ENCODE data around the gene MRPL49. TPM values are rescaled to one million over a fixed set of nuclear protein-coding genes. Genes with fewer than 3 reads are reported as not detected.

The MRPL49 gene
- total and polyA plus RNA-seq, 2 of the 13 experiments (the other 11 are each of a cell fraction or from before 2014, with no cell fraction given) = 39.2 to 53.3 TPM

GRCh38 chr11:65121865-65122696, at the start of gene MRPL49, which contains the start of gene FAU (continued):
- no peak for TF ChIP-seq RARA (CRISPR knock-in tag; IDR thresholded peaks at IDR 0.05)
- no peak for TF ChIP-seq MEIS2 (CRISPR knock-in tag; IDR thresholded peaks at IDR 0.05)
- no peak for TF ChIP-seq ZBTB40 (IDR thresholded peaks at IDR 0.05)
- peak; percentile 80; the same call in 1 of the 2 replicates for TF ChIP-seq ZBTB40 (CRISPR knock-in tag; IDR thresholded peaks at IDR 0.05)
- peak; percentile 86 for TF ChIP-seq ZNF263 (CRISPR knock-in tag; IDR thresholded peaks at IDR 0.05)
- peak; percentile 65; the same call in 1 of the 2 replicates for TF ChIP-seq NFYB (CRISPR knock-in tag; IDR thresholded peaks at IDR 0.05)
- no peak for TF ChIP-seq ZSCAN30 (CRISPR knock-in tag; IDR thresholded peaks at IDR 0.05)
- no peak for TF ChIP-seq TOE1 (CRISPR knock-in tag; IDR thresholded peaks at IDR 0.05)
- peak; percentile 95 for TF ChIP-seq SPEN (CRISPR knock-in tag; IDR thresholded peaks at IDR 0.05; ENCODE audit: low read depth)
- peak; percentile 61 for TF ChIP-seq PAXIP1 (CRISPR knock-in tag; conservative IDR thresholded peaks at IDR 0.05)
- peak; percentile 56 for TF ChIP-seq REPIN1 (CRISPR knock-in tag; IDR thresholded peaks at IDR 0.05; ENCODE audit: borderline replicate concordance, low read depth)
- TF ChIP-seq ZMYM2 (CRISPR knock-in tag; IDR thresholded peaks at IDR 0.05) = no peak
- TF ChIP-seq ZNF768 (CRISPR knock-in tag; IDR thresholded peaks at IDR 0.05) = peak; percentile 53; the same call in 1 of the 2 replicates
- TF ChIP-seq ZNF530 (CRISPR knock-in tag; IDR thresholded peaks at IDR 0.05; ENCODE audit: low read depth) = no peak
- TF ChIP-seq ZNF660 (CRISPR knock-in tag; IDR thresholded peaks at IDR 0.05; ENCODE audit: borderline replicate concordance, low read depth) = no peak
- peak; percentile 85; the same call in 1 of the 2 replicates for TF ChIP-seq ZMAT5 (CRISPR knock-in tag; IDR thresholded peaks at IDR 0.05; ENCODE audit: borderline replicate concordance, low read depth)

Data from HepG2 (cell line).